ENCODE data around the gene MYL3. TPM values are rescaled to one million over a fixed set of nuclear protein-coding genes. Genes with fewer than 3 reads are reported as not detected.
"Not testable (repeated sequence)": the region's sequence is repeated elsewhere in the genome, so short reads cannot be mapped to it uniquely, and the experiment has no call there.

Gene MYL3
- total RNA-seq, 1 donor from 2014 or later = not detected

DNA sequence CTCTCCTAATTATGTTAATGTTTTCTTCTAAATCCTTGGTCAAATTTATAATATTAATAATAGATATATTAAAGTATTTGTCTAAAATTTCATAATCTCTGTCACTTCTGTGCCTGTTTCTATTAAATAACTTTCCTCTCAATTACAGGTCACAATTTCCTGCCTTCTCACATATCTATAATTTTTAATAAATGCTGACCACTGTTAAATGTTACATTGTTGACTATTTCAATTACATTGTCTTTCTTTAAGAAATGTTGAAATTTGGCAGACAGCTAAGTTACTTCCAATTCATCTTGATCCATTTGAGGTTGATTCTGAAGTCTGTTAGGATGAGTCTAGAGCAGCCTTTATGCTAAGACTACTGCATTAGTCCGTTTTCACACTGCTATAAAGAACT, 41.7 kb downstream of the MYL3 start:
- POLR2A ChIA-PET = no interaction called here
- H3K4me1 Mint-ChIP-seq = peaks cover 2% of the 10 kb centered on the region
- no peak overlapping the region for H3K27ac Mint-ChIP-seq
- H3K27me3 Mint-ChIP-seq = peaks cover 2% of the 10 kb centered on the region
- no peak overlapping the region for H3K4me3 Mint-ChIP-seq
- TF ChIP-seq, protein P1, sequence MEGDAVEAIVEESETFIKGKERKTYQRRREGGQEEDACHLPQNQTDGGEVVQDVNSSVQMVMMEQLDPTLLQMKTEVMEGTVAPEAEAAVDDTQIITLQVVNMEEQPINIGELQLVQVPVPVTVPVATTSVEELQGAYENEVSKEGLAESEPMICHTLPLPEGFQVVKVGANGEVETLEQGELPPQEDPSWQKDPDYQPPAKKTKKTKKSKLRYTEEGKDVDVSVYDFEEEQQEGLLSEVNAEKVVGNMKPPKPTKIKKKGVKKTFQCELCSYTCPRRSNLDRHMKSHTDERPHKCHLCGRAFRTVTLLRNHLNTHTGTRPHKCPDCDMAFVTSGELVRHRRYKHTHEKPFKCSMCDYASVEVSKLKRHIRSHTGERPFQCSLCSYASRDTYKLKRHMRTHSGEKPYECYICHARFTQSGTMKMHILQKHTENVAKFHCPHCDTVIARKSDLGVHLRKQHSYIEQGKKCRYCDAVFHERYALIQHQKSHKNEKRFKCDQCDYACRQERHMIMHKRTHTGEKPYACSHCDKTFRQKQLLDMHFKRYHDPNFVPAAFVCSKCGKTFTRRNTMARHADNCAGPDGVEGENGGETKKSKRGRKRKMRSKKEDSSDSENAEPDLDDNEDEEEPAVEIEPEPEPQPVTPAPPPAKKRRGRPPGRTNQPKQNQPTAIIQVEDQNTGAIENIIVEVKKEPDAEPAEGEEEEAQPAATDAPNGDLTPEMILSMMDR (IDR thresholded peaks at IDR 0.05) = no peak
- ATAC-seq (ENCODE audit: low read depth) (no peak), DNase-seq (no peak)
- CTCF ChIA-PET = no interaction called here
- H3K9me3 Mint-ChIP-seq = peaks cover 25% of the 10 kb centered on the region
- intact Hi-C loops (cut with micrococcal nuclease) = no loop called here
- H3K36me3 Mint-ChIP-seq (ENCODE audit: low read depth) = peaks cover 4% of the 10 kb centered on the region

DNA sequence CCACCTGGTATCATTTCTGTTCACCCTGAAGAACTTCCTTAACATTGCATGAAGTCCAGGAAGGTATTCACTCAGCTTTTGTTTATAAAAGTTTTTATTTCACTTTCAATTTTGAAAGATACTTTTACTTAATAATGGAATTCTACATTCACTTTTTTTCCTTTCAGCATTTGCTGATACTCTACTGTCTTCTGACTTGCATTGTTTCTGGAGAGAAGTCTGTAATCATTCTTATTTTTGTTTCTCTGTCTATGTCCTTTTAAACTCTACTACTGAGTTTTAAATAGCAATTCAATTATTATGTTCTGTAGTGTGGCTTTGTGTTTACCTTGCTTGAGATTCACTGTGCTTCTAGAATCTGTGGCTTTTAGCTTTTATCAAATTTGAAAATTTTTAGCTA, 42.4 kb downstream of the MYL3 start:
- ChIA-PET POLR2A (no interaction called here), CTCF (no interaction called here)
- Mint-ChIP-seq H3K36me3 (ENCODE audit: low read depth) (peaks cover 4% of the 10 kb centered on the region), H3K4me3 (no peak overlapping the region), H3K4me1 (peaks cover 2% of the 10 kb centered on the region), H3K27me3 (peaks cover 2% of the 10 kb centered on the region), H3K27ac (no peak overlapping the region), H3K9me3 (peaks cover 25% of the 10 kb centered on the region)
- TF ChIP-seq, protein P1 (IDR thresholded peaks at IDR 0.05) = no peak
- intact Hi-C loops (cut with micrococcal nuclease) = no loop called here
- no peak for DNase-seq
- no peak for ATAC-seq (ENCODE audit: low read depth)

- ChIA-PET POLR2A (no interaction called here), CTCF (no interaction called here)
- H3K4me1 Mint-ChIP-seq = peaks cover 7% of the 10 kb centered on the region
- ATAC-seq (ENCODE audit: low read depth) (peak; percentile 94), DNase-seq (peak; percentile 59)
- peaks cover 19% of the 10 kb centered on the region for H3K27me3 Mint-ChIP-seq
- peak overlapping the region; percentile 79 for H3K4me3 Mint-ChIP-seq
- H3K36me3 Mint-ChIP-seq (ENCODE audit: low read depth) = no peaks in the 10 kb centered on the region
- intact Hi-C loops (cut with micrococcal nuclease) = no loop called here
- H3K9me3 Mint-ChIP-seq = no peaks in the 10 kb centered on the region
- no peak overlapping the region for H3K27ac Mint-ChIP-seq
- TF ChIP-seq, protein P1 (IDR thresholded peaks at IDR 0.05) = no peak
Observed at GRCh38 chr3:46812237-46812791, 50.9 kb downstream of the MYL3 start.

DNA sequence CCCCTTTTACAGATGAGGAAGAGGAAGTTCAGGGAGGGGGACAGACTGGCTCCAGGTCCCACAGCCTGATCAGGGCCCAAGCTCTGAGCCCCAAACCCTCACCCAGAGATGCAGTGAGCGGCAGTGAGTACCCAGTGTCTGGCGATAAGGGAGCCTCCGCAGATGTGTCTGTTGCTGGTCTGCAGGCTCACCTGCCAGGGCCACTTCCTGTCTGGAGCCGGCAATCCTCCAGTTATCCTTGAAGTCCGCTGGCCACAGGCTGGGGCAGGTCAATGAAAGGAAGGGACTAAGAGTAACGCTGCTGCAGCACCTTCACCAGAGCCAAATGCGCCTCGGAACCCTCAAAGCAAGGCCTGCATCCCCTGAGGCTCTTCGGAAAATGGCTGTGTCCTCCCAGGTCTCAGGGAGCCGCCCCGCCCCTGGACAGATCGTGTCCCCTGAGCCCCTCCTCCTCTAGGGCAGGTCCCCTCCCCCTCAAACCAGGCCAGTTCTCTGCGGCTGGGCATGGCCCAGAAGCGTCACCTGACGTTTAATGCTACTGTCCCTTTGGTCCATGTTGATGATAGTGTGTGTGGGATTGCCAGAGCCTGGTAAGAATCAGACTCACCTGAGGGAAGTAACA, 51.5 kb downstream of the MYL3 start:
- TF ChIP-seq, protein P1 (IDR thresholded peaks at IDR 0.05) = no peak
- CTCF ChIA-PET = no interaction called here
- POLR2A ChIA-PET = no interaction called here
- Mint-ChIP-seq H3K27ac (no peak overlapping the region), H3K36me3 (ENCODE audit: low read depth) (no peaks in the 10 kb centered on the region), H3K27me3 (peaks cover 19% of the 10 kb centered on the region), H3K4me3 (peak overlapping the region; percentile 36), H3K9me3 (no peaks in the 10 kb centered on the region), H3K4me1 (peaks cover 7% of the 10 kb centered on the region)
- intact Hi-C loops (cut with micrococcal nuclease) = no loop called here
- ATAC-seq (ENCODE audit: low read depth) (peak; percentile 9), DNase-seq (no peak)

GRCh38 chr3:46808766-46809165, 54.5 kb downstream of the MYL3 start:
- H3K36me3 Mint-ChIP-seq (ENCODE audit: low read depth); DNase-seq; CTCF ChIA-PET; H3K4me3 Mint-ChIP-seq; ATAC-seq (ENCODE audit: low read depth); H3K4me1 Mint-ChIP-seq; H3K27ac Mint-ChIP-seq; intact Hi-C loops (cut with micrococcal nuclease); H3K9me3 Mint-ChIP-seq: not testable (repeated sequence)
- peaks cover 14% of the 10 kb centered on the region for H3K27me3 Mint-ChIP-seq
- POLR2A ChIA-PET = interaction anchor here (0.7 kb wide), 1 partner anchor 38 kb away, joined by 6 read pairs; no protein-coding TSS in a partner anchor

Other genes with a start within 250 kb of the MYL3 start
- 1.6 and 1.8 TPM in 2 replicates for gene ALS2CL, start 169.8 kb downstream of the MYL3 start, total RNA-seq
- 0.39 and 0.44 TPM in 2 replicates for gene TMIE, start 162.1 kb downstream of the MYL3 start, total RNA-seq
- not detected in 2 replicates for gene PRSS50, start 145.6 kb downstream of the MYL3 start, total RNA-seq
- gene PTH1R, start 14.3 kb upstream of the MYL3 start, total RNA-seq = not detected in 2 replicates
- gene CCDC12, start 113.3 kb upstream of the MYL3 start, total RNA-seq = 93.8 and 98.4 TPM in 2 replicates
- gene NBEAL2, start 116.2 kb upstream of the MYL3 start, total RNA-seq = 79.8 and 98.6 TPM in 2 replicates